Effector CD4-positive, alpha-beta T cell (primary cell): Measurements from ENCODE around the gene RIPOR3.
"Not testable (repeated sequence)": the region's sequence is repeated elsewhere in the genome, so short reads cannot be mapped to it uniquely, and the experiment has no call there.

Source experiments
- DNase-seq: peaks from one replicate; pipeline ENCODE4 v3.0.0-alpha.2; 2020

Gene RIPOR3

GRCh38 chr20:50585214-50585613, 106.1 kb downstream of the RIPOR3 start:
- no peak for DNase-seq

DNA sequence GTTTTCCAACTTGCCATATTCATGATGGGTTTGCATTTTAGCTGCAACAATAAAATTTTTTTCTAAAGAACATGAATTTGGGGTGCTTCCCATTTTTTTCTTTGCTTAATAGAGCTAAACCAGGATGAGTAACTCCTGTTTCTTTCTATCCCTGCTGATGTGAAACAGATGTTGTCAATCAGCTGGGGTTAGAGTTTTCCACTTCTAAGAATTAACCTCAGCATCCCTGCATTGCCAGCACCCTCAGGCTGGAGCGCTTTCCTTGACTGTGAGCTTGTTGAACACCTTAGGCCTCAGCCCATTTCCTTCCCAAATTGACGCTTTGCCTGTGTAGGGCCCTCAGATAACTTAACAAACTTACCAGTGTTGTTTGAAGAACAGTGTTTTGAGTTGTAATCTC, 106.7 kb downstream of the RIPOR3 start:
- no peak for DNase-seq

DNA sequence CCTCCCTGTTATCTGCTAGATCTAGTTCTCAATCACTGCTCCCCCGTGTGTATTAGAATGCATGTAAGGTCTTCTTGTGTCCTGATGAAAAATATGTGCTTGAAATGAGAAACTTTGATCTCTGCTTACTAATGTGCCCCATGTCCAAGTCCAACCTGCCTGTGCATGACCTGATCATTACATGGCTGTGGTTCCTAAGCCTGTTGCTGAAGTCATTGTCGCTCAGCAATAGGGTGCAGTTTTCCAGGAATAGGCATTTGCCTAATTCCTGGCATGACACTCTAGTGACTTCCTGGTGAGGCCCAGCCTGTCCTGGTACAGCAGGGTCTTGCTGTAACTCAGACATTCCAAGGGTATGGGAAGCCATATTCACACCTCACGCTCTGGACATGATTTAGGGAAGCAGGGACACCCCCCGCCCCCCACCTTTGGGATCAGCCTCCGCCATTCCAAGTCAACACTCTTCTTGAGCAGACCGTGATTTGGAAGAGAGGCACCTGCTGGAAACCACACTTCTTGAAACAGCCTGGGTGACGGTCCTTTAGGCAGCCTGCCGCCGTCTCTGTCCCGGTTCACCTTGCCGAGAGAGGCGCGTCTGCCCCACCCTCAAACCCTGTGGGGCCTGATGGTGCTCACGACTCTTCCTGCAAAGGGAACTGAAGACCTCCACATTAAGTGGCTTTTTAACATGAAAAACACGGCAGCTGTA, 107.7 kb downstream of the RIPOR3 start:
- no peak for DNase-seq

- no peak for DNase-seq
Measured at GRCh38 chr20:50582591-50583234, 108.6 kb downstream of the RIPOR3 start.

DNA sequence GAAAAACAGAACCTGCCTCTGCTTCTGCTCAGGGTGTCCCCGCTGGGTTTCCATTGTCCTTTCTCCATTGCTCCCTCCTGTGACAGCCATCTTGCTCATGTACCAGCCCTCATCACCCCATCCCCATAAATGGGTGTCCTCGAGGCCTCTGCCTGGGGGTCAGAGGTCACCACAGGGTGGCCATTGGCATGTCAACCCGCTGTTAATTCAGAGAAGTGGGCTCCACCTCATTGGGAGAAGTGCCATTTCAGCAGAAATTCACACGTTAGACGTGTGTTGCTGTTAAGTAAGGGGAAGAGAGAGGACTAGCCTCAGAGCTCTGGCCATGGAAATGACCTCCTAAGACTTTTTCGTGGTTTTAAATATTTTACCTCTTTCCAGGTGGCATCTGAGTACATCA, 109.2 kb downstream of the RIPOR3 start:
- DNase-seq, result no peak

- no peak for DNase-seq
Measured at GRCh38 chr20:50580842-50581544, 110.3 kb downstream of the RIPOR3 start.

GRCh38 chr20:50580016-50580747, 111.2 kb downstream of the RIPOR3 start:
- peak; percentile 43 for DNase-seq

- DNase-seq, result no peak
Measured at GRCh38 chr20:50579511-50579910, 111.8 kb downstream of the RIPOR3 start.

- no peak for DNase-seq
Measured at GRCh38 chr20:50578778-50579165, 112.6 kb downstream of the RIPOR3 start.

GRCh38 chr20:50578061-50578777, 113.1 kb downstream of the RIPOR3 start:
- no peak for DNase-seq

GRCh38 chr20:50577175-50578018, 113.9 kb downstream of the RIPOR3 start:
- DNase-seq, result no peak

DNA sequence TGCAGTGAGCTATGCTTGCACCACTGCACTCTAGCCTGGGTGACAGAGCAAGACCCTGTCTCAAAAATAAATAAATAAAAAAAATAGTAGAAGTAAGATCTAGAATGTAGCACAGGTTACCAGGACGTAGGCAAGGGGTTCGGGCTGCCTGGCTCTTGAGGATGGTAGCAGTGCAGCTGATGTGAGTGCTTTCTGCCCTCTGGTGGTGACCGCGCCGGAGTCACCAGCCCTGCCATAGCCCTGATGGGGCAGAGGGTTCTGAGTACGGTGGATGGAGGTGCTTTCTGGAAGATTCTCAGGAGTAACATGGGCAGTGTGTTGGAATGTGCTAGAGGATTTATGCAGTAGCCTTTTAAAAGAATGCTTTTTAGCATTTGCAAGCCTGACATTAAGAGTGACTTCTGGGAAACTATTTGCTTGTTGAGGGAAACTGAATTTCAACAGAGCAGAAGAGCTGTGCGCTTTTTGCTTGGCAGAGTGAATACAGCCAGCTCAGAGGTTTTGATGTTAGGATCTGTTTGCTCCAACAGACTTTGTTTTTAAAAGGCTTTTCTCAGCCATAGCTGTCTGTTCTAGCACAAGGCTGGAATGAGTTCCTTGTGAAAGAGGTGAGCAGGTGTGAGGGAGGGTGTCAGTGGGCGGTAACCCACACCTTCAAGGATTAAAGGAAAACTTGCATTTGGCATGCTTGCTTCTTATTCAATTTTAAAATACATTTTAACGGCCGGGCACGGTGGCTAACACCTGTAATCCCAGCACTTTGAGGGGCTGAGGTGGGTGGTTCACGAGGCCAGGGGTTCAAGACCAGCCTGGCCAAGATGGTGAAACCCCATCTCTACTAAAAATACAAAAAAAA, 115.2 kb downstream of the RIPOR3 start:
- peak; percentile 43 for DNase-seq

- no peak for DNase-seq
Measured at GRCh38 chr20:50574586-50574985, 116.8 kb downstream of the RIPOR3 start.

DNA sequence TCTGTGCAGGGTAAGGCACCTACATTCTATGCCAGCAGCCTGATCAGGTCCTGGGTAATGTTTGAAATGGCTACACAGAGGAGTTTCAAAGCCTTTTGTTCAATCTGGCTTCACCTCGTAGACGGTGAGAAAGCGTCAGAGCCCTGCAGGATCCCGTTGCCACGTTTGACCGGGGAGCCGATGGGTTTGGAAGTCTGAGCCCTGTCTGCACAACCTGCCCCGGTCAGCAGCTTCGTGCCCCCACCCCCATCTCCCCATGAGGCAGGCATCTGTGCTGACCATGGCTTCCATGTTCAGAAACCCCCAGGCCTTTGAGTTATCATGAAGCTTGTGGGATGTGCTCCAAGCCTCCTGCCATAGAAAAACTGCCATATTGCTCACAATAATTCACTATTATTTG, 117.2 kb downstream of the RIPOR3 start:
- DNase-seq, result no peak

DNA sequence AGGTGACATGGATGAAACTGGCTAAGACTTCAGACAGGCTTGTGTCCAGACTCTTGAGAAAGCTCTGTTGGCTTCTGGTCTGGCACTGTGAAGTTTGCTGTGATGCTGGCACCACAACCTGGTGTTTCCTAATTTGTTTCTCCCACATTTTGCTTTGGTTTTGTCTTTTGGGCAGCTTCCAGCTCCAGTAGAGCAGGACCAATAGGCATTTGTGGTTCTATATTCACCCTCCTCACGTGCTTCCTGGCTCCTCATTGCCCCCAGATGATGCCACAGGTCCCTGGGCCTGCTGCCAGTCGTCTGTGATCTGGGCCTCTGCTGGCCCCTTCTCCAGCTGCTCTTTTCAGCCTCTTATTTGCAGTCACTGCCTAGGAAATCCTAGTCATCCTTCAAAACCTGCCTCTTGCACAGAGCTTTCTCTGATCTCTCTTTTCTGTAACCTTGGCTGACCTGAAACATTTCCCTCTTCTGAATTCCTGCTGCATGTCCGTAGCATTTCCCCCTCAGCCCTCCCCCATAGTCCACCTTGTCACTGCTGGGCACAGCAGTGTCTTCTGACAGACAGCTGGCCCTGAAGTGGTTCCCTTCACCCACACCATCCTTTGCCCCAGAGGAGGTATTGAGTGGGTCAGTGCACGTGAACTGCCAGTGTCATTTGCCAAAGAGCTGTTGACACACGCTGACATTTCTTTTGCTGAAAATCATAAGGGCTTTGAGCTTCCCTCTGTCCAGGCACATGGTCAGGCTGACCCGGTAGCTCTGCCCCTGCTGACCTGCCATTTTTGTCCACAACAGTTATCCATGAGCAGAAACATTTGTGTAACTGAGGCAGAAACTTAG, 118.2 kb downstream of the RIPOR3 start:
- no peak for DNase-seq

DNA sequence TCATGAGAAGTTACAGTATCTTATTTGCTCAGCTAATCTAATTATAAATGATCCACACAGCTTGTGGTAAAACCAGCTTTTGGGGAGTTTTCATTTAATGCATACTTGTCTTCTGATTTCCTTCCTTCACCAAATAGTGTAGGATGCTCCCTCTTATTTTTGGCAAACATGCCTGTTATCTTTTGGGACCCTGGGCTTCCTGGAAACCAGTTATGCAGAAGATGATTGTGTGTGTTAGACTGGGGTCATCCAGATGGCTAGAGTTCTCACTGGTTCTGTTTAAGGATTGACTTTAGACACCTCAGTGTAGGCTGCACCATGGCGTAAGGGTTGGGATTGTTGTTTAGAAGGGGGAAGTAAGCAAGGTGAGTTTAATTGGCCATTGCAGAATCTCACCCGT, 119.9 kb downstream of the RIPOR3 start:
- DNase-seq, result no peak

GRCh38 chr20:50569864-50570836, 121.2 kb downstream of the RIPOR3 start:
- no peak for DNase-seq

DNA sequence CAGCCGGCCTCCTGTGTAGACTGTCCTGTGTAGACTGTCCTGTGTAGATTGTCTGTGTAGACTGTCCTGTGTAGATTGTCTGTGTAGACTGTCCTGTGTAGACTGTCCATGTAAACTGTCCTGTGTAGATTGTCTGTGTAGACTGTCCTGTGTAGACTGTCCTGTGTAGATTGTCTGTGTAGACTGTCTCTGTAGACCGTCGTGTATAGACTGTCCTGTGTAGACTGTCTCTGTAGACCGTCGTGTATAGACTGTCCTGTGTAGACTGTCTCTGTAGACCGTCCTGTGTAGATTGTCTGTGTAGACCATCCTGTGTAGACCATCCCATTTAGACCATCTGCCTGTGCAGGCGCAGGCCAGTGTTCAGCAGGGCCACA, 121.9 kb downstream of the RIPOR3 start:
- DNase-seq, result not testable (repeated sequence)

- DNase-seq, result no peak
Measured at GRCh38 chr20:50568549-50568942, 122.8 kb downstream of the RIPOR3 start.
